Stomach smooth muscle (tissue), 2 donors: ENCODE measurements around the gene FGFR3.

ENCODE experiments used
- H3K27ac ChIP-seq: one replicate; pipeline ENCODE4 v1.7.0; 2013; ENCODE audit warnings: mild to moderate bottlenecking, low read length, inconsistent platforms
- H3K27me3 ChIP-seq, 2 donors: one replicate each; pipeline ENCODE4 v1.7.0; 2013; ENCODE audit warnings: low read length in 2 of 2; ENCODE audit not compliant: insufficient read depth in 2 of 2, control insufficient read depth in 1 of 2
- H3K36me3 ChIP-seq, 2 donors: one replicate each; pipeline ENCODE4 v1.7.0; 2013; ENCODE audit warnings: low read length in 2 of 2; ENCODE audit not compliant: control insufficient read depth in 2 of 2, insufficient read depth in 2 of 2
- H3K4me1 ChIP-seq: one replicate; pipeline ENCODE4 v1.7.0; 2013; ENCODE audit warnings: low read length; ENCODE audit not compliant: control insufficient read depth, insufficient read depth
- H3K4me3 ChIP-seq, 2 donors: one replicate each; pipeline ENCODE4 v1.7.0; 2013; ENCODE audit warnings: low read length in 2 of 2
- H3K9ac ChIP-seq, 2 donors: one replicate each; pipeline ENCODE4 v1.7.0; 2013; ENCODE audit warnings: low read length in 2 of 2, mild to moderate bottlenecking in 1 of 2
- H3K9me3 ChIP-seq, 2 donors: one replicate each; pipeline ENCODE4 v1.7.0; 2013; ENCODE audit warnings: low read length in 2 of 2; ENCODE audit not compliant: control insufficient read depth in 2 of 2
- donor health status: healthy.
- donor health status: Pancreatic carcinoma.

The FGFR3 gene

DNA sequence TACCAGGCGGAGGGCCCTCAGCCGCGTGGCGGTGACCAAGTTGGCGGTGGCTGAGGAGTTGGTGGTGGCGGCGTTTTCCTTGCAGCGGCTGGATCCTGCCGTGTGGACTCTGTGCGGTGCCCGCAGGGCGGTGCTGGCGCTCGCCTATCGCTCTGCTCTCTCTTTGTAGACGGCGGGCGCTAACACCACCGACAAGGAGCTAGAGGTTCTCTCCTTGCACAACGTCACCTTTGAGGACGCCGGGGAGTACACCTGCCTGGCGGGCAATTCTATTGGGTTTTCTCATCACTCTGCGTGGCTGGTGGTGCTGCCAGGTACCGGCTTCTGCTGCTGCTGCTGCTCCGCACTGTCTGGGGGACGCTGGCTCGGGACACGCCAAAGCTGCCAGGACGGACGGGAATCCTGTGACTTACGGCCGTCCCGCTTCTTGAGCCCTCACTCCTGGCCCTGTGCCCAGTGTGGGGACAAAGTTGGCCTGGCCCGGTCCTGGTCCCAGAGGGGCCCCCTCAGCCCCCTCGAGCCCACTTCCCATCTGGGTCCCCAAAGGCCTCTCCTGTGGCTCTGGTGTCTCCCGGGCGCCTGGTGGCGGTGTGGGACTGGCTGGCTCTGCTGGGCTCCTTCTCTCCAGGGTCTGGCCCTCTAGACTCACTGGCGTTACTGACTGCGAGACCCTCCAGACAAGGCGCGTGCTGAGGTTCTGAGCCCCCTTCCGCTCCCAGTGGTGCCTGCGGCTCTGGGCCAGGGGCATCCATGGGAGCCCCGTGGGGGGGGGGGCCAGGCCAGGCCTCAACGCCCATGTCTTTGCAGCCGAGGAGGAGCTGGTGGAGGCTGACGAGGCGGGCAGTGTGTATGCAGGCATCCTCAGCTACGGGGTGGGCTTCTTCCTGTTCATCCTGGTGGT lies 10.7 kb downstream of the FGFR3 start:
- no peak overlapping the region for H3K9ac ChIP-seq
- no peak overlapping the region for H3K4me3 ChIP-seq
- H3K9me3 ChIP-seq, result no peaks in the 10 kb centered on the region
- no peaks in the 10 kb centered on the region for H3K4me1 ChIP-seq
- no peaks in the 10 kb centered on the region for H3K27me3 ChIP-seq
- H3K27ac ChIP-seq, result no peak overlapping the region
- H3K36me3 ChIP-seq, result no peaks in the 10 kb centered on the region

GRCh38 chr4:1804638-1805492 lies 11.8 kb downstream of the FGFR3 start:
- Histone ChIP-seq H3K9ac (no peak overlapping the region), H3K4me1 (no peaks in the 10 kb centered on the region), H3K27ac (no peak overlapping the region), H3K36me3 (no peaks in the 10 kb centered on the region), H3K9me3 (no peaks in the 10 kb centered on the region), H3K4me3 (no peak overlapping the region), H3K27me3 (no peaks in the 10 kb centered on the region)

- H3K36me3 ChIP-seq, result no peaks in the 10 kb centered on the region
- no peaks in the 10 kb centered on the region for H3K4me1 ChIP-seq
- no peak overlapping the region for H3K9ac ChIP-seq
- no peak overlapping the region for H3K4me3 ChIP-seq
- H3K9me3 ChIP-seq, result no peaks in the 10 kb centered on the region
- H3K27me3 ChIP-seq, result no peaks in the 10 kb centered on the region
- H3K27ac ChIP-seq, result no peak overlapping the region
Observed at GRCh38 chr4:1805493-1806222, 12.6 kb downstream of the FGFR3 start.

- Histone ChIP-seq H3K27me3 (no peaks in the 10 kb centered on the region), H3K9ac (no peak overlapping the region), H3K36me3 (no peaks in the 10 kb centered on the region), H3K27ac (no peak overlapping the region), H3K4me1 (no peaks in the 10 kb centered on the region), H3K4me3 (no peak overlapping the region), H3K9me3 (no peaks in the 10 kb centered on the region)
Observed at GRCh38 chr4:1806223-1806564, 13.1 kb downstream of the FGFR3 start.

- Histone ChIP-seq H3K36me3 (no peaks in the 10 kb centered on the region), H3K4me1 (no peaks in the 10 kb centered on the region)
Observed at GRCh38 chr4:1806596-1807331, 13.7 kb downstream of the FGFR3 start.

DNA sequence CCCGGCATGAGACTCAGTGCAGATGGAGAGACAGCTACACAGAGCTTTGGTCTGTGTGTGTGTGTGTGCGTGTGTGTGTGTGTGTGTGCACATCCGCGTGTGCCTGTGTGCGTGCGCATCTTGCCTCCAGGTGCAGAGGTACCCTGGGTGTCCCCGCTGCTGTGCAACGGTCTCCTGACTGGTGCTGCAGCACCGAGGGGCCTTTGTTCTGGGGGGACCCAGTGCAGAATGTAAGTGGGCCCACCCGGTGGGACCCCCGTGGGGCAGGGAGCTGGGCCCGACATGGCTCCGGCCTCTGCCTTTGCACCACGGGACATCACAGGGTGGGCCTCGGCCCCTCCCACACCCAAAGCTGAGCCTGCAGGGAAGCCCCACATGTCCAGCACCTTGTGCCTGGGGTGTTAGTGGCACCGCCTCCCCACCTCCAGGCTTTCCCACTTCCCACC lies 14.3 kb downstream of the FGFR3 start:
- no peak overlapping the region for H3K27ac ChIP-seq
- no peak overlapping the region for H3K9ac ChIP-seq
- no peaks in the 10 kb centered on the region for H3K4me1 ChIP-seq
- no peaks in the 10 kb centered on the region for H3K9me3 ChIP-seq
- no peak overlapping the region for H3K4me3 ChIP-seq
- no peaks in the 10 kb centered on the region for H3K36me3 ChIP-seq
- H3K27me3 ChIP-seq, result no peaks in the 10 kb centered on the region

More at GRCh38 chr4:1806596-1807331, 13.7 kb downstream of the FGFR3 start:
- Histone ChIP-seq H3K4me3 (no peak overlapping the region), H3K9me3 (no peaks in the 10 kb centered on the region), H3K27me3 (no peaks in the 10 kb centered on the region), H3K9ac (no peak overlapping the region), H3K27ac (no peak overlapping the region)

DNA sequence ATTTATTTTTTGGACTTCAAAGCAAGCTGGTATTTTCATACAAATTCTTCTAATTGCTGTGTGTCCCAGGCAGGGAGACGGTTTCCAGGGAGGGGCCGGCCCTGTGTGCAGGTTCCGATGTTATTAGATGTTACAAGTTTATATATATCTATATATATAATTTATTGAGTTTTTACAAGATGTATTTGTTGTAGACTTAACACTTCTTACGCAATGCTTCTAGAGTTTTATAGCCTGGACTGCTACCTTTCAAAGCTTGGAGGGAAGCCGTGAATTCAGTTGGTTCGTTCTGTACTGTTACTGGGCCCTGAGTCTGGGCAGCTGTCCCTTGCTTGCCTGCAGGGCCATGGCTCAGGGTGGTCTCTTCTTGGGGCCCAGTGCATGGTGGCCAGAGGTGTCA lies 15.3 kb downstream of the FGFR3 start:
- no peaks in the 10 kb centered on the region for H3K36me3 ChIP-seq
- H3K4me1 ChIP-seq, result peaks cover 2% of the 10 kb centered on the region
- H3K27ac ChIP-seq, result no peak overlapping the region
- no peaks in the 10 kb centered on the region for H3K9me3 ChIP-seq
- no peak overlapping the region for H3K9ac ChIP-seq
- no peaks in the 10 kb centered on the region for H3K27me3 ChIP-seq
- no peak overlapping the region for H3K4me3 ChIP-seq

GRCh38 chr4:1808851-1809753 lies 16.0 kb downstream of the FGFR3 start:
- H3K4me3 ChIP-seq, result no peak overlapping the region
- no peak overlapping the region for H3K9ac ChIP-seq
- peaks cover 0 to under 1% of the 10 kb centered on the region in 2 donors for H3K36me3 ChIP-seq
- H3K4me1 ChIP-seq, result peaks cover 2% of the 10 kb centered on the region
- H3K27me3 ChIP-seq, result no peaks in the 10 kb centered on the region
- H3K9me3 ChIP-seq, result no peaks in the 10 kb centered on the region
- H3K27ac ChIP-seq, result no peak overlapping the region

- Histone ChIP-seq H3K27ac (no peak overlapping the region), H3K4me1 (peaks cover 2% of the 10 kb centered on the region), H3K9me3 (no peaks in the 10 kb centered on the region), H3K4me3 (no peak overlapping the region), H3K27me3 (no peaks in the 10 kb centered on the region), H3K9ac (no peak overlapping the region), H3K36me3 (peaks cover 7% of the 10 kb centered on the region in 2 donors)
Observed at GRCh38 chr4:1809754-1810502, 16.8 kb downstream of the FGFR3 start.
